Measurements from ENCODE around the gene SEC24D.
"Not testable (repeated sequence)": the region's sequence is repeated elsewhere in the genome, so short reads cannot be mapped to it uniquely, and the experiment has no call there.

Gene SEC24D, protein sequence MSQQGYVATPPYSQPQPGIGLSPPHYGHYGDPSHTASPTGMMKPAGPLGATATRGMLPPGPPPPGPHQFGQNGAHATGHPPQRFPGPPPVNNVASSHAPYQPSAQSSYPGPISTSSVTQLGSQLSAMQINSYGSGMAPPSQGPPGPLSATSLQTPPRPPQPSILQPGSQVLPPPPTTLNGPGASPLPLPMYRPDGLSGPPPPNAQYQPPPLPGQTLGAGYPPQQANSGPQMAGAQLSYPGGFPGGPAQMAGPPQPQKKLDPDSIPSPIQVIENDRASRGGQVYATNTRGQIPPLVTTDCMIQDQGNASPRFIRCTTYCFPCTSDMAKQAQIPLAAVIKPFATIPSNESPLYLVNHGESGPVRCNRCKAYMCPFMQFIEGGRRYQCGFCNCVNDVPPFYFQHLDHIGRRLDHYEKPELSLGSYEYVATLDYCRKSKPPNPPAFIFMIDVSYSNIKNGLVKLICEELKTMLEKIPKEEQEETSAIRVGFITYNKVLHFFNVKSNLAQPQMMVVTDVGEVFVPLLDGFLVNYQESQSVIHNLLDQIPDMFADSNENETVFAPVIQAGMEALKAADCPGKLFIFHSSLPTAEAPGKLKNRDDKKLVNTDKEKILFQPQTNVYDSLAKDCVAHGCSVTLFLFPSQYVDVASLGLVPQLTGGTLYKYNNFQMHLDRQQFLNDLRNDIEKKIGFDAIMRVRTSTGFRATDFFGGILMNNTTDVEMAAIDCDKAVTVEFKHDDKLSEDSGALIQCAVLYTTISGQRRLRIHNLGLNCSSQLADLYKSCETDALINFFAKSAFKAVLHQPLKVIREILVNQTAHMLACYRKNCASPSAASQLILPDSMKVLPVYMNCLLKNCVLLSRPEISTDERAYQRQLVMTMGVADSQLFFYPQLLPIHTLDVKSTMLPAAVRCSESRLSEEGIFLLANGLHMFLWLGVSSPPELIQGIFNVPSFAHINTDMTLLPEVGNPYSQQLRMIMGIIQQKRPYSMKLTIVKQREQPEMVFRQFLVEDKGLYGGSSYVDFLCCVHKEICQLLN

GRCh38 chr4:118835571-118836300 lies at the start of gene SEC24D:
TSS of gene SEC24D (minus strand) at chr4:118836126. CDS start at chr4:118833696, 2,430 bp downstream.
- Histone ChIP-seq H3K27me3 (ENCODE audit: low read depth, low read length) (no peaks in the 10 kb centered on the region), H3K4me3 (ENCODE audit: low read depth in 1 of 2, low read length in 2 of 2) (peak within 1 kb of the TSS; percentile 73 to 85), H3K27ac (ENCODE audit: low read length) (peak within 1 kb of the TSS; percentile 96), H3K36me3 (ENCODE audit: control insufficient read depth in 1 of 2, insufficient read depth in 2 of 2, low read length in 2 of 2) (peaks cover 16% of the 10 kb centered on the region in 2 donors), H3K4me1 (ENCODE audit: control insufficient read depth in 1 of 2, insufficient read depth in 2 of 2, low read length in 2 of 2) (peaks cover 12 to 22% of the 10 kb centered on the region in 2 donors), H3K9me3 (ENCODE audit: control insufficient read depth in 1 of 2, low read length in 2 of 2) (no peaks in the 10 kb centered on the region)

GRCh38 chr4:118884716-118885115 lies 48.8 kb upstream of the SEC24D start:
- H3K4me1 ChIP-seq (ENCODE audit: control insufficient read depth in 1 of 2, insufficient read depth in 2 of 2, low read length in 2 of 2), result no peaks in the 10 kb centered on the region
- H3K27me3 ChIP-seq (ENCODE audit: low read depth, low read length), result no peaks in the 10 kb centered on the region
- no peaks in the 10 kb centered on the region for H3K9me3 ChIP-seq (ENCODE audit: control insufficient read depth in 1 of 2, low read length in 2 of 2)
- H3K27ac ChIP-seq (ENCODE audit: low read length), result no peak overlapping the region
- no peak overlapping the region for H3K4me3 ChIP-seq (ENCODE audit: low read depth in 1 of 2, low read length in 2 of 2)
- no peaks in the 10 kb centered on the region for H3K36me3 ChIP-seq (ENCODE audit: control insufficient read depth in 1 of 2, insufficient read depth in 2 of 2, low read length in 2 of 2)

DNA sequence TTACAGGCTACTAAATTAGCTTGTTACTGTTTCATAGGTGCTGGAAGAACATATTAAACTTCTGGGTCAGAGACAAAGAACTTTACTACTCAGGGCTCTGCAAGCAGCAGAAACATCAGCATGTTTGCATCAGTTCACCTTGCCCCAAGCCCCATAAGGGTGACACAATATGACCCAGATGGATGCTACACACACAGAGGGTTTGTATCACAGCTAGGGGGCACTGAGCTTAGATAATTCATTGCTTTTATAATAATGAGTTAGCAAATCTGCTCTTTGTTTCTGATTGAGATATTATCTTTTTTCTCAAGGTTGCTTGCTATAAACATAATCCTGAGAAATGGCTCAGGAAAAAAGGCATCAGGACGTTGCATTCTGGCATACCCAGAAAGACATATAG lies 47.9 kb upstream of the SEC24D start:
- H3K27me3 ChIP-seq (ENCODE audit: low read depth, low read length), result no peaks in the 10 kb centered on the region
- no peaks in the 10 kb centered on the region for H3K36me3 ChIP-seq (ENCODE audit: control insufficient read depth in 1 of 2, insufficient read depth in 2 of 2, low read length in 2 of 2)
- H3K27ac ChIP-seq (ENCODE audit: low read length), result no peak overlapping the region
- no peaks in the 10 kb centered on the region for H3K4me1 ChIP-seq (ENCODE audit: control insufficient read depth in 1 of 2, insufficient read depth in 2 of 2, low read length in 2 of 2)
- no peaks in the 10 kb centered on the region for H3K9me3 ChIP-seq (ENCODE audit: control insufficient read depth in 1 of 2, low read length in 2 of 2)
- no peak overlapping the region for H3K4me3 ChIP-seq (ENCODE audit: low read depth in 1 of 2, low read length in 2 of 2)

DNA sequence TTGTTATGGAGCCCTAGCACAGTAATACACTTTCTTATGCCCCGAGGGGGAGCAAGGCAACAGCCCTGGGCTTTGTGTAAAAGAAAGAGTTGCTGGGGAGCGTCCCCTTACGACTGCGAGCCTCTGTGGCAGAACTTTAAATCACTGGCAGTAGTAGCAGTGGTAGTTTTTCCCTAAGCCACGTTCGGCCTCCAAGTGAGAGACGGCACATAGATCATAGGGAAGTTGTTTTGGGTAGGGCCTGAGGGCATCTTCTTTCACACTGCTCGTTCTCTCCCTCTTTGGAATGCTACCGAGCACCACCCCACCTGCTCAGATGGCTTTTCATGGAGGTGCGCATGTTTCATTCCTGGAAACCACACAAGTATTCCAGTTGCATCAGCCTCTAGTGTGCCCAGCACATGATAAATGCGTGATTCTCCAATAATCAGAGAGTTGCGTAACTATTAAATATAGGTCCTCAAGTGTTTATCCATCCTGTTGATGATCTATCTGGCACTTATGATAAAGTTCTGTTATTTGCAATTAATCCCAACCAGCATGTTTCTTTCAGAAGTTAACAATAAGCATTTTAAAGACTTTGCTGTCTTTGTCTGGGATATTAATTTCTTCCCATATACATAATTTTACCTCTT lies 45.7 kb upstream of the SEC24D start:
- no peak overlapping the region for H3K27ac ChIP-seq (ENCODE audit: low read length)
- H3K4me1 ChIP-seq (ENCODE audit: control insufficient read depth in 1 of 2, insufficient read depth in 2 of 2, low read length in 2 of 2), result no peaks in the 10 kb centered on the region
- H3K4me3 ChIP-seq (ENCODE audit: low read depth in 1 of 2, low read length in 2 of 2), result no peak overlapping the region
- no peaks in the 10 kb centered on the region for H3K9me3 ChIP-seq (ENCODE audit: control insufficient read depth in 1 of 2, low read length in 2 of 2)
- H3K27me3 ChIP-seq (ENCODE audit: low read depth, low read length), result no peaks in the 10 kb centered on the region
- no peaks in the 10 kb centered on the region for H3K36me3 ChIP-seq (ENCODE audit: control insufficient read depth in 1 of 2, insufficient read depth in 2 of 2, low read length in 2 of 2)

GRCh38 chr4:118879409-118879808 lies 43.5 kb upstream of the SEC24D start:
- no peaks in the 10 kb centered on the region for H3K4me1 ChIP-seq (ENCODE audit: control insufficient read depth in 1 of 2, insufficient read depth in 2 of 2, low read length in 2 of 2)
- H3K36me3 ChIP-seq (ENCODE audit: control insufficient read depth in 1 of 2, insufficient read depth in 2 of 2, low read length in 2 of 2), result no peaks in the 10 kb centered on the region
- no peaks in the 10 kb centered on the region for H3K9me3 ChIP-seq (ENCODE audit: control insufficient read depth in 1 of 2, low read length in 2 of 2)
- no peak overlapping the region for H3K27ac ChIP-seq (ENCODE audit: low read length)
- H3K27me3 ChIP-seq (ENCODE audit: low read depth, low read length), result no peaks in the 10 kb centered on the region
- no peak overlapping the region for H3K4me3 ChIP-seq (ENCODE audit: low read depth in 1 of 2, low read length in 2 of 2)

- H3K4me1 ChIP-seq (ENCODE audit: control insufficient read depth in 1 of 2, insufficient read depth in 2 of 2, low read length in 2 of 2); H3K36me3 ChIP-seq (ENCODE audit: control insufficient read depth in 1 of 2, insufficient read depth in 2 of 2, low read length in 2 of 2); H3K27me3 ChIP-seq (ENCODE audit: low read depth, low read length); H3K27ac ChIP-seq (ENCODE audit: low read length); H3K9me3 ChIP-seq (ENCODE audit: control insufficient read depth in 1 of 2, low read length in 2 of 2); H3K4me3 ChIP-seq (ENCODE audit: low read depth in 1 of 2, low read length in 2 of 2): not testable (repeated sequence)
Measured at GRCh38 chr4:118878507-118878906, 42.6 kb upstream of the SEC24D start.

- Histone ChIP-seq H3K27ac (ENCODE audit: low read length) (no peak overlapping the region), H3K27me3 (ENCODE audit: low read depth, low read length) (no peaks in the 10 kb centered on the region), H3K36me3 (ENCODE audit: control insufficient read depth in 1 of 2, insufficient read depth in 2 of 2, low read length in 2 of 2) (no peaks in the 10 kb centered on the region), H3K4me3 (ENCODE audit: low read depth in 1 of 2, low read length in 2 of 2) (no peak overlapping the region), H3K4me1 (ENCODE audit: control insufficient read depth in 1 of 2, insufficient read depth in 2 of 2, low read length in 2 of 2) (no peaks in the 10 kb centered on the region), H3K9me3 (ENCODE audit: control insufficient read depth in 1 of 2, low read length in 2 of 2) (no peaks in the 10 kb centered on the region)
Measured at GRCh38 chr4:118877797-118878196, 41.9 kb upstream of the SEC24D start.

- H3K4me3 ChIP-seq (ENCODE audit: low read depth in 1 of 2, low read length in 2 of 2), result no peak overlapping the region
- no peaks in the 10 kb centered on the region for H3K9me3 ChIP-seq (ENCODE audit: control insufficient read depth in 1 of 2, low read length in 2 of 2)
- no peak overlapping the region for H3K27ac ChIP-seq (ENCODE audit: low read length)
- H3K27me3 ChIP-seq (ENCODE audit: low read depth, low read length), result no peaks in the 10 kb centered on the region
- no peaks in the 10 kb centered on the region for H3K36me3 ChIP-seq (ENCODE audit: control insufficient read depth in 1 of 2, insufficient read depth in 2 of 2, low read length in 2 of 2)
- H3K4me1 ChIP-seq (ENCODE audit: control insufficient read depth in 1 of 2, insufficient read depth in 2 of 2, low read length in 2 of 2), result no peaks in the 10 kb centered on the region
Measured at GRCh38 chr4:118872181-118872580, 36.3 kb upstream of the SEC24D start.

- H3K27me3 ChIP-seq (ENCODE audit: low read depth, low read length), result no peaks in the 10 kb centered on the region
Measured at GRCh38 chr4:118869808-118870342, 33.9 kb upstream of the SEC24D start.

DNA sequence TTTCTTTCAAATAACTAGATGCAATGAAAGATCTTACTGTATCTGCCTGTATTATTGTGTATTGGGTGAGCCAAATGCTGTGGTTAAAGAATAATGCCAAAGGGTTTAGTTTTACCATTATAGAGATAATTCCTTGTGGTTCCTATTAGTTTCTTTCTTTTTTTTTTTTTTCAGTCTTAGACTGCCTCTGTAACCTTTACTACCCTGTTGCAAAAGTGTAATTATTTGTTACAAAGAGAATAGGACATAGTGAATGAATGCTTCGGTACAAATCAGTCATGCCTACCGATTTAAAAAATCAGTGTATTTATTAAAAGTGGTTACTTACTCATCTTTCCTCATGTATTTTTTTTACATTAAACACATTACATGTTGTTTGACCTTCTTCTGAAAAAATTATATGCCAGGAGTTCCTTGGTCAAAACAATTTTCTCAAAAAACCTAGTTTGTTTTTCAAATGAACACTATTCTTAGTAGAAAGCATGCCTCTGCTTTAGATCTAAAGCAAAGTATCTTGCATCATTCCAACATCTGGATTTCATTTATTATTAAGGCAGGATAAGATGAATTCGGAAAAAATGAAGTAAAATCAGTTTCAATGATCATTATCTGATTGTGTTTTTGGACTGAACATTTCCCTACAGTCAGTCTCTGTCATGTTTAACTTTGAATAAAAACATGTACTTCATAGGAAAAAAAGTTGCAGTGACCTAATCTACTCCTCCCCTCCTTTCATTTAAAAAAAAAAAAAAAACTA lies 31.6 kb upstream of the SEC24D start:
- H3K4me3 ChIP-seq (ENCODE audit: low read depth in 1 of 2, low read length in 2 of 2), result no peak overlapping the region
- H3K36me3 ChIP-seq (ENCODE audit: control insufficient read depth in 1 of 2, insufficient read depth in 2 of 2, low read length in 2 of 2), result no peaks in the 10 kb centered on the region
- no peaks in the 10 kb centered on the region for H3K9me3 ChIP-seq (ENCODE audit: control insufficient read depth in 1 of 2, low read length in 2 of 2)
- peaks cover 0 to 4% of the 10 kb centered on the region in 2 donors for H3K4me1 ChIP-seq (ENCODE audit: control insufficient read depth in 1 of 2, insufficient read depth in 2 of 2, low read length in 2 of 2)
- H3K27me3 ChIP-seq (ENCODE audit: low read depth, low read length), result no peaks in the 10 kb centered on the region
- H3K27ac ChIP-seq (ENCODE audit: low read length), result no peak overlapping the region

More at GRCh38 chr4:118869808-118870342, 33.9 kb upstream of the SEC24D start:
- Histone ChIP-seq H3K27ac (ENCODE audit: low read length) (no peak overlapping the region), H3K4me3 (ENCODE audit: low read depth in 1 of 2, low read length in 2 of 2) (no peak overlapping the region), H3K36me3 (ENCODE audit: control insufficient read depth in 1 of 2, insufficient read depth in 2 of 2, low read length in 2 of 2) (no peaks in the 10 kb centered on the region), H3K9me3 (ENCODE audit: control insufficient read depth in 1 of 2, low read length in 2 of 2) (no peaks in the 10 kb centered on the region), H3K4me1 (ENCODE audit: control insufficient read depth in 1 of 2, insufficient read depth in 2 of 2, low read length in 2 of 2) (peaks cover 0 to 4% of the 10 kb centered on the region in 2 donors)

Measured in muscle layer of duodenum (tissue), 2 donors.